Right ventricle myocardium inferior (tissue), 1 donor: Measurements from ENCODE around the gene FADS1. TPM values are rescaled to one million over a fixed set of nuclear protein-coding genes. Genes with fewer than 3 reads are reported as not detected.

ENCODE experiments used
- ATAC-seq: fragments of 200-7000 bp; cut with Tn5 transposase; one replicate; pipeline ENCODE4 v1.9.1; 2020; ENCODE audit warnings: mild to moderate bottlenecking, moderate library complexity
- DNase-seq: peaks from one replicate; pipeline ENCODE4 v3.0.0; 2021; ENCODE audit errors: missing footprints
- intact Hi-C: fragments of 100-400 bp; cut with DNase I; formaldehyde crosslinking; loops from one replicate; pipeline ENCODE4 v1.11.0; 2022
- total RNA-seq: library from RNA; stranded (reverse); fragmentation: NEBNext Ultra II Directional; extraction: Animal tissue kit (Norgen Biotek cat#: 25700); gene quantifications from one replicate; pipeline ENCODE4 v1.2.1, GENCODE V29; 2021
- donor health status: DM: no; HTN: yes; CAD: no; lungs with severe emphysema.

FADS1 gene
- total RNA-seq, 1 donor from 2014 or later = 25.7 TPM

DNA sequence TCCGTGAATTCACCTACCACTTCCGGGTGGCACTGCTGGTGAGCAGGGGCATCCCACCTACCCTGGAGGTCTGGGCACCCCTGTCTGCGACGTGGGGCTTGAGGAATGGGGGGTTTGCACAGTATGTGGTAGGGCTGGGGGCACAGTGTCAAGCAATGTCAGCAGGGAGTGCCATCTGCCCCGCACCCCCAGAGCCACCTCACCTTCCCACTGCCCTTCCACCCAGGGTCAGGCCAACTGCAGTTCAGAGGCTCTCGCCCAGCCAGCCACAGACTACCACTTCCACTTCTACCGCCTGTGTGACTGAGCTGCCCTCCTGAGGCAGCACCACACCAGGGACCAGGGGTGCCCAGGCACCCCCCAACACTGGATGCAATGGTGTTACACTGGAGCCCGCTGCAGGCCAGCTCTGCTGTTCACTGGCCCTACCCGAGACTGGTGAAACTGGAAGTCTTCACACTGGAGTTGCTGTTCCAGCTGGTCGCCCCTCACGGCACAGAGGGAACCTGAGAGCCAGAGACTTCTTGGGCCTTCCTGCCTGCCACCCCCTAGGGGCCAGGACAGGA lies 30.9 kb downstream of the FADS1 start:
- intact Hi-C loops = no loop called here
- ATAC-seq = no peak
- DNase-seq = peak; percentile 37

GRCh38 chr11:61784506-61784805 lies 32.3 kb downstream of the FADS1 start:
- DNase-seq = peak; percentile 34
- no peak for ATAC-seq
- intact Hi-C loops = no loop called here

DNA sequence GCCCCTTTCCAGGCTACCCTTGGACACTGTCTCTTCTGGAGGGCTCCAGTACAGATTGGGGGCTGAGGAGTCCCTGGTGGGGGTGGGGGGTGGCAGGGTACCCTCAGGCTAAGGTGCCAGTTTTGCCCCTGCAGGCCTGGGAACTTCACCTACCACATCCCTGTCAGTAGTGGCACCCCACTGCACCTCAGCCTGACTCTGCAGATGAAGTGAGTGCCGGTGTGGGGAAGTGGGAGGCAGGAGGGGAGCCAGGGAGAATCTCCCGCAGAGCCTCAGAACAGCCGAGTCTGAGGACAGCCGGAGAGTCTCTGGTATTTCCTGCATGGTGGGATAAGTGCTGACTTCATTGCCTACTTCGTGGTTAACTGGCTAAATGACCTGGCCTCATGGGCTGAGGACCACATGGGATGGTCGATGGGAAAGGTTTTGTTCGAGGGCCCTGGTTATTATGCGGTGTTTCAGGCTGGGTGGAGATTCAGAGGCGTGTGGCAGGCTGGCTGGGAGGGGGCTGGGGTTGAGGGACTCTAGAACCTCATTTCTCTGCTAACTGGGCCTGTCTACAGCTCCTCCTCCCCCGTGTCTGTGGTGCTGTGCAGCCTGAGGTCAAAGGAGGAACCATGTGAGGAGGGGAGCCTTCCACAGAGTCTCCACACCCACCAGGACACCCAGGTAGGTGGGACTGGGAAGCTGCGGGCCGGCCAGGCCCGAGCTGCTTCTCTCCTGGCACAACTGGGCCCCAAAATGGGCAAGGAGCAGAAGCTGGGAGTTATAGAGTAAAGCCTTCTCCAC lies 32.9 kb downstream of the FADS1 start:
- intact Hi-C loops = no loop called here
- ATAC-seq = no peak
- DNase-seq = no peak

- intact Hi-C loops = no loop called here
- peak; percentile 40 for DNase-seq
- no peak for ATAC-seq
These were observed 34.0 kb downstream of the FADS1 start for GRCh38 chr11:61782841-61783240.

DNA sequence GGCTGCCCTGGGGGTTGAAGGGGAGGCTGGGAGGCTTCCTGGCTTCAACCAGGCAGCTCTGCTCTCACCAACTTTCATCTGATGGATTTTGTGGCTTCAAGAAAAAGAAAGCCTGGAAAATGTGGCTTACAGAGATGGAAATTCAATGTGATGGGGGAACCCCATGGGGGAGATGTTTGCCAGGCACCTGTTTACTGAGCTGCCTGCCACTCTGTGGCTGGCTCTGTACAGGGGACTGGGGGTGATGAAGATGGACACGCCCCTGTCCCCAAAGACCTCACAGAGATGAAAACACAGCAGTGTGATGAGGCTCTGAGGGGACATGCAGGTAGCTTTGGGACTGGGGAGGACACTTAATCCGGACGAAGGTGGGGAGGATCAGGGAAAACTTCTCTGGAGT lies 34.5 kb downstream of the FADS1 start:
- ATAC-seq (no peak), DNase-seq (peak; percentile 3)
- intact Hi-C loops = no loop called here

- intact Hi-C loops = no loop called here
- no peak for ATAC-seq
- peak; percentile 54 for DNase-seq
These were observed 35.2 kb downstream of the FADS1 start for GRCh38 chr11:61781585-61781984.

- ATAC-seq (no peak), DNase-seq (peak; percentile 44)
- intact Hi-C loops = no loop called here
These were observed 36.1 kb downstream of the FADS1 start for GRCh38 chr11:61780581-61781162.

DNA sequence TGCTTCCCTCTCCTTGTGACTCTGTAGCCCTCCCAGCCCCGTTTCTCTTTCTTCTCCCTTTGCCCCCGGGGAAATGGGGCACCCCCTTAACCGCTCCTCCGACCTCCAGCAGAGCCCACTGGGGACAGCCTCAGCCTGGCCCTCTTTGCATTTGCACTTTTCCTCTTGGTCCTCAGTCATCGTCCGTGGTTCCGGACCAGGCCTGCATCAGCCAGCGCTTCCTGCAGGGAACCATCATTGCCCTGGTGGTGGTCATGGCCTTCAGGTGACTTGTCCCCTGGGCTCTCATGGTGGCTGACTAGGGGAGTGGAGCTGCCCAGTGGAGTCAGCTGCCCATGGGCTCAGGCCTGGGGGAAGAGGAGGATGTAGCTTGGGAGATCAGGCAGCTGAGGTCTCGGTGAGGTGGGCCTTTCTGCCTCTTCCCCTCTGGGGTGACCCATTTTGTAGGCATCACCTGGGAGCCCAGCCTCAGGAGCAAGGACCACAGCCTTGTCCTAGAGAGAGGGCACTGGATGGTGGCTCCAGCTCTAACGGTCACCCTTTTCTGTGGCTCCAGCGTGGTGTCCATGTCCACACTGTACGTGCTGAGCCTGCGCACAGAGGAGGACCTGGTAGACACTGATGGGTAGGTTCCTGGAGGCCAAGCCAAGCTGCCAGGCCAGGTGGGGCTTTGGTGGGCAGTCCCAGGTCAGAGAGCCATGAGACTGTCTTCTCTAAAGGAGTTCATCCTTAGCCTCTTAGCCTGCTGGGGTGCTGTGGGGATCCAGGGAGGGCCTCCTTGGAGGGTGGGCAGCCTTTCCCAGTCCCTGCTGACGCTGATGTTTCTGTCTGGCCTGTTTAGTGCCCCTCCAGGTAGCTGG lies 36.9 kb downstream of the FADS1 start:
- DNase-seq = peak; percentile 70
- intact Hi-C loops = no loop called here
- ATAC-seq = no peak

DNA sequence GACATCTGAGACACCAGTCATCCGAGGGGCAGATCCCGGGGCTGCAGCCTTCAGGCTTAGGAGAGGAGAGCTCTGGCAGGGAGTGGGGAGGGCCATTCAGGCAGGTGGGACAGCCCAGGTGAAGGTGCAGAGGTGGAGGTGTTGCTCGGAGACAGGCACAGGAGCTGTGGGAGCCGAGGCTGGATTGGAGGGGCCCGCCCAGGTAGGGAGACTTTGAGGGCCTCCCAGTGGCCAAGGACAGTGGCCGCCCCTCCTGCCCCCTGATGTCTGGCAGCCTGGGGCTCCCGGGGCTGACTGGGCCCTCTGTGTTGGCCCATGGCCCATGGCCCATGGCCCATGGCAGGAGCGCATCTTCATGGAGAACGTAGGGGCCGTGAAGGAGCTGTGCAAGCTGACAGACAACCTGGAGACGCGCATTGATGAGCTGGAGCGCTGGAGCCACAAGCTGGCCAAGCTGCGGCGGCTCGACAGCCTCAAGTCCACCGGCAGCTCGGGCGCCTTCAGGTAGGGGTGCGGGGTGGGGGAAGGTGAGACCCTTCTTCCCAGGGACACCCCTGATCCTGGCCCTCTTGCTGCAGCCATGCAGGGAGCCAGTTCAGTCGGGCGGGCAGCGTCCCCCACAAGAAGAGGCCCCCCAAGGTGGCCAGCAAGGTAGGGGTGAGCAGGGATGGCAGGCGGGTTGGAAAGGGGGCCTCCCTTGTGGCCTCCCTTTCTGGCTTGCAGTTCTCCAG lies 37.7 kb downstream of the FADS1 start:
- intact Hi-C loops = no loop called here
- ATAC-seq (no peak), DNase-seq (peak; percentile 60)

GRCh38 chr11:61778357-61778886 lies 38.4 kb downstream of the FADS1 start:
- ATAC-seq (no peak), DNase-seq (peak; percentile 7)
- intact Hi-C loops = no loop called here

- intact Hi-C loops = no loop called here
- DNase-seq (peak; percentile 69), ATAC-seq (peak; percentile 66)
These were observed 39.3 kb downstream of the FADS1 start for GRCh38 chr11:61777234-61778090.

- intact Hi-C loops = no loop called here
- DNase-seq (peak; percentile 37), ATAC-seq (no peak)
These were observed 40.2 kb downstream of the FADS1 start for GRCh38 chr11:61776561-61777075.

DNA sequence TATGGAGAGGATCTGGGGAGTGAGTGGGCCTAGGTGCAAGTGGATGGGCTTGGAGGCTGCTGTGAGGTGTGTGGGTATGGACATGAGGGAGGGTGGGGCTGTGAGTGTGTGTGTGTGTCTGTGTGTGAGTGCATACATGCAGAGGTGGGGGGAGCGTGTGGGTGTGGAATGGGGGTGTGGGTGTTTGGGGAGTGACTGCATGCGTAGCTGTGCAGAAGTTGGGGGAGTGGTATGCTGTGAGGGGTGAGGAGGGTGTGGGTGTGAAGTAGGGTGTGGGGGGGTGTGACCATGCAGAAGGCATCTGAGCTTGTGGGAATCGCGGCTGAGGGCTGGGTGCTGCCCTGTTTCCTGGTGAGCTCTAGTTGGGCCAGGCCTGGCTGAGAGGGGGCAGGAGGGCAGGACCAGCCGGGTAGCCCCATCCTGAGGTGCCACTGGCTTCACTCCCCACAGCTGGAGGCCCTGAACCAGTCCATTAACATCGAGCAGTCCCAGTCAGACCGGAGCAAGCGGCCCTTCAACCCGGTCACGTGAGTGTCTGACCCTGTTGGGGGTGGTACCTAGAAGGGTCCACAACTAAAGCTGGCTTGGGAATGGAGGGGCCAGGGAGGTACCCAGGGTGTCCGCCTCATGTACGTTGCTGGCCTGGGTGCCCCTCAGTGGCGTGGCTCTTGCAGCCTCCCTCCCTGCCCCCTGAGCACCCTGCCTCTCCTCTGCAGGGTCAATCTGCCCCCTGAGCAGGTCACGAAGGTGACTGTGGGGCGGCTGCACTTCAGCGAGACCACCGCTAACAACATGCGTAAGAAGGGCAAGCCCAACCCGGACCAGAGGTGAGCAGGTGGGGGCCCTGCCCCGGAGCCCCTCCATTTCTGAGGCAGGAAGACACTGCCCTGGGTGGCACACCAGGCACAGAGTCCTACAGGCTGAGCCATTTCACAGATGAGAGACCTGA lies 40.9 kb downstream of the FADS1 start:
- no peak for ATAC-seq

DNA sequence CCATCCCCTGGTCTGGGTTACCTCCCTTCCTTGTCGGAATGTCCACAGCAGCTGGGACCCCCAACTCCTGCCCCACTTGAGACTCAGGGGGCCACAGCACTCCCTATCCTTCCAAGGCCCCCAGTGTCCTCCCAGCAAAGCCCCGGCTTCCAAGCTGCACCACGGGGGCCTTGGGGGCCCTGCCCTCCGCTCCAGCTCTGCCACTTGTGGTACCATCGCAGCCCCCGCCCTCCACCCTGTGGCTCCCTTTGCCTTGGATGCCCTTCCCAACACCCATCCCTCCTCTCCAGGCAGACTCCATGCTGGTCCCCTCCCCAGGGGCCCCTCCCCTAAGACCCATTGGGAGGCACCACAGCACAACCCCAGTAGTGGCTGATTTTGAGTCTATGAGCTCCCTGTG lies 41.7 kb downstream of the FADS1 start:
- DNase-seq = no peak
- no peak for ATAC-seq
- intact Hi-C loops = no loop called here

More for the DNA sequence above, 40.9 kb downstream of the FADS1 start:
- DNase-seq = peak; percentile 16
- intact Hi-C loops = no loop called here

- ATAC-seq = no peak
- no peak for DNase-seq
- intact Hi-C loops = no loop called here
These were observed 42.4 kb downstream of the FADS1 start for GRCh38 chr11:61774411-61774810.

- no peak for DNase-seq
- no peak for ATAC-seq
- intact Hi-C loops = no loop called here
These were observed 43.0 kb downstream of the FADS1 start for GRCh38 chr11:61773809-61774208.
